Pancreas (tissue), 10 donors: ENCODE data around the gene CALHM6. TPM values are rescaled to one million over a fixed set of nuclear protein-coding genes. Genes with fewer than 3 reads are reported as not detected.
"Not testable (repeated sequence)": the region's sequence is repeated elsewhere in the genome, so short reads cannot be mapped to it uniquely, and the experiment has no call there.

Experiments
- ATAC-seq, 4 donors: fragments of 200-7000 bp; cut with Tn5 transposase; one replicate each; pipeline versions ENCODE4 v1.8.0 to v1.9.1; 2020; ENCODE audit warnings: mild to moderate bottlenecking in 4 of 4, moderate library complexity in 4 of 4
- DNase-seq, 6 donors: peaks; one replicate each; pipeline ENCODE4 v3.0.0-alpha.2; 2020
- FAIRE-seq: peaks from 2 replicates; lab custom pipeline; 2012; peaks lifted over from hg19 to GRCh38; lab: Jason Lieb, UNC
- H3K27ac ChIP-seq, 4 donors: fragments of 200-600 bp; sonication (generic); 1 replicate in 3 of 4; 2 replicates in 1 of 4; pipeline versions ENCODE4 v1.5.0 to v1.8.0; 2020
- H3K27me3 ChIP-seq, 4 donors: fragments of 200-600 bp; one replicate each; pipeline ENCODE4 v1.8.0; 2021
- H3K36me3 ChIP-seq, 3 donors: fragments of 200-600 bp; sonication (generic) in 1 of 3; one replicate each; pipeline versions ENCODE4 v1.5.0 to v1.8.0; 2020 to 2021
- H3K4me1 ChIP-seq, 3 donors: fragments of 200-600 bp; one replicate each; pipeline ENCODE4 v1.8.0; 2021
- H3K4me3 ChIP-seq, 4 donors: fragments of 200-600 bp; sonication (generic) in 2 of 4; one replicate each; pipeline versions ENCODE4 v1.5.0 to v1.8.0; 2020 to 2021
- H3K9me3 ChIP-seq, 4 donors: fragments of 200-600 bp; one replicate each; pipeline ENCODE4 v1.8.0; 2021
- WGBS, 2 donors: extraction: QIAGEN DNeasy Blood & Tissue Kit; methylation state at CpG; one replicate each; pipeline ENCODE4 v1.1.7; 2013; 5-methylcytosine and 5-hydroxymethylcytosine counted together
- intact Hi-C, 3 donors: fragments of 100-400 bp; cut with DNase I; formaldehyde crosslinking; loops; one replicate each; pipeline versions ENCODE4 v1.11.1 to v1.14.2; 2022
- polyA plus RNA-seq, 2 donors: library from polyadenylated mRNA; stranded (reverse); fragments of 200-250 nt; gene quantifications; one replicate each; pipeline ENCODE4 v1.2.3, GENCODE V29; 2013
- total RNA-seq, 6 donors: library from RNA; stranded (reverse); fragmentation: NEBNext Ultra II Directional in 4 of 6; extraction: Animal tissue kit (Norgen Biotek cat#: 25700) in 4 of 6; gene quantifications; one replicate each; pipeline versions ENCODE4 v1.2.1 to v1.2.4, GENCODE V29; 2021 to 2023
- TF ChIP-seq, protein P1 (sequence below), 4 donors: fragments of 200-600 bp; sonication (generic) in 3 of 4; IDR thresholded peaks; one replicate each; pipeline versions ENCODE4 v1.5.0 to v1.8.0; 2021; ENCODE audit warnings: antibody characterized with exemption in 4 of 4
- donor health status: healthy with polysubstance abuse.
- donor health status: DM: no; HTN: no; CAD: no; lungs with moderate emphysema.
- donor health status: DM: no; HTN: no; CAD: no.
- donor health status: control.
- donor health status: control.
- donor health status: Bipolar disorder and iron deficiency.
- donor health status: DM: yes; HTN: yes; CAD: no.
- donor health status: DM: no; HTN: no; CAD: no.
- donor health status: DM: no; HTN: no; CAD: no.
- donor health status: DM: yes; HTN: yes; CAD: no.

CALHM6 gene
- total and polyA plus RNA-seq, 8 donors = 0.44 to 4.2 (median 1.3) TPM; not detected in 1

DNA sequence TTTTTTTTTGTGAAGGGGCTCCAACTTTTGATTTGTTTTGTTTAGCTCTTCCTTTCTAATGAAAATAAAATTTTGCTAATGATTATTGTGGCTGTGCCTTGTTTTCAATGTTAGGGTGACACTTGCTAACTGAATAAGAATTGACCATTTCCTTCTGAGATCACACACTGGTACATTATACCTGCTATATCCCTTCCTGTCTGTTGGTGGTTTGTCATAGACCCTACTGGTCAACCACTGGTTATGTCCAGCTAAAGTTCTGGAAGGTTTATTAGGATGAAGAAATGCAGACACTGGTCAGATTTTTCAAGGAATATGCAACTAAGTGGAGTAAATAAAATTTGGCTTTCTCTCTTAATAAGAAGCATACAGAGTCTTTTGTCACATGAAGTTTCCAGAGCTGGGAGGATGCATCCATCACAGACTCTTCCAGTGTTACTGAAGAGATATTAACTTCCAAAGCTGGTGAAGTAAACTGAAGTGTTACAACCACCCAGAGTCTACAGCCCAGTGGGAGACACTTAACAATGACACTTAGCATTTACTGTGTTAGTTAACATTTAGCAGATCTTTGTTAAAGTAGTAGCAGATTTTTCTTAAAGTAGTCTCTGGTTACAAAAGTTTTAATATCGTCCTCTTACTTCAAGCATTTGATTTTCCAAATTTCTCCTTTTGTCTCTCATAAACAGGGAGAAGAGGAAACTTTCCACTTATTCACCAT is 30.6 kb downstream of the CALHM6 start:
- 69 to 86% methylated on average over 1 of the region's 1 CpG for WGBS, 2 donors
- intact Hi-C loops = no loop called here
- H3K36me3 ChIP-seq = no peaks in the 10 kb centered on the region
- H3K27ac ChIP-seq = no peak overlapping the region
- DNase-seq (no peak), ATAC-seq (no peak), FAIRE-seq (no peak)
- H3K27me3 ChIP-seq = no peaks in the 10 kb centered on the region
- TF ChIP-seq, protein P1, sequence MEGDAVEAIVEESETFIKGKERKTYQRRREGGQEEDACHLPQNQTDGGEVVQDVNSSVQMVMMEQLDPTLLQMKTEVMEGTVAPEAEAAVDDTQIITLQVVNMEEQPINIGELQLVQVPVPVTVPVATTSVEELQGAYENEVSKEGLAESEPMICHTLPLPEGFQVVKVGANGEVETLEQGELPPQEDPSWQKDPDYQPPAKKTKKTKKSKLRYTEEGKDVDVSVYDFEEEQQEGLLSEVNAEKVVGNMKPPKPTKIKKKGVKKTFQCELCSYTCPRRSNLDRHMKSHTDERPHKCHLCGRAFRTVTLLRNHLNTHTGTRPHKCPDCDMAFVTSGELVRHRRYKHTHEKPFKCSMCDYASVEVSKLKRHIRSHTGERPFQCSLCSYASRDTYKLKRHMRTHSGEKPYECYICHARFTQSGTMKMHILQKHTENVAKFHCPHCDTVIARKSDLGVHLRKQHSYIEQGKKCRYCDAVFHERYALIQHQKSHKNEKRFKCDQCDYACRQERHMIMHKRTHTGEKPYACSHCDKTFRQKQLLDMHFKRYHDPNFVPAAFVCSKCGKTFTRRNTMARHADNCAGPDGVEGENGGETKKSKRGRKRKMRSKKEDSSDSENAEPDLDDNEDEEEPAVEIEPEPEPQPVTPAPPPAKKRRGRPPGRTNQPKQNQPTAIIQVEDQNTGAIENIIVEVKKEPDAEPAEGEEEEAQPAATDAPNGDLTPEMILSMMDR (IDR thresholded peaks at IDR 0.05) = no peak
- no peak overlapping the region for H3K4me3 ChIP-seq
- no peaks in the 10 kb centered on the region for H3K9me3 ChIP-seq
- H3K4me1 ChIP-seq = no peaks in the 10 kb centered on the region

DNA sequence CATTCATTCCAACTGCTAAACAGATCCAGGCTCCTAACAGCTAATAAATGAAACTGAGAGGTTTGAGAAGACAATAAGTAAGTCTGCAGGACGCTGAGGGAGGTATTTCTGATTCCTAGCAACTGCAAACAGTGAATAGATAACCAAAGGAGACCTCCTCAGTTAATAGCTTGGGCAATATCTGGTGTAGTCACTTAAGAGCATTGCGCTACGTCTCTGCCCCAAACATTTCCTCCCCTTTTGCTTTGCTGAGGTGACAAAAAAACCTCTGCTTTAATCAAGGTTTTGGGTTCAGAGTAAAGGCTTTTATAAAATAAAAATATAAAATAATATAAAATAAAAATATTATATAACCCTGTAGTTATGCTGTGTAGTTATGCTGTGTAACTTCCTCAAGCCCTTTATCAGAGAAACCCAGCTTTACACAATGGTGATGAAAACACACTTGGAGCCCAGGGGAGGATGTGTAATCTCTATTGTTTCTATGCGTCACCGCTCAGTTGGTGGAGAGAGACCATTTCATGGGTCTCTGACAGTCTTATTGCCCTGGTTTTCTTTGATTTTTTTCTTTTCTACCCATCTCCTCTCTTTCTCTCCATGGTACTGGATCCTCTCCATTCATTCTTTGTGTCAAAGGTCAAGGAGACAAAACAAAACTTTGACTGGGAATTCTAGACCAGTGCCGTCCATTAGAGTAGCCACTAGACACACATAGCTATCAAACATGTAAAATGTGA is 31.3 kb downstream of the CALHM6 start:
- no peak for FAIRE-seq
- TF ChIP-seq, protein P1 (IDR thresholded peaks at IDR 0.05) = no peak

DNA sequence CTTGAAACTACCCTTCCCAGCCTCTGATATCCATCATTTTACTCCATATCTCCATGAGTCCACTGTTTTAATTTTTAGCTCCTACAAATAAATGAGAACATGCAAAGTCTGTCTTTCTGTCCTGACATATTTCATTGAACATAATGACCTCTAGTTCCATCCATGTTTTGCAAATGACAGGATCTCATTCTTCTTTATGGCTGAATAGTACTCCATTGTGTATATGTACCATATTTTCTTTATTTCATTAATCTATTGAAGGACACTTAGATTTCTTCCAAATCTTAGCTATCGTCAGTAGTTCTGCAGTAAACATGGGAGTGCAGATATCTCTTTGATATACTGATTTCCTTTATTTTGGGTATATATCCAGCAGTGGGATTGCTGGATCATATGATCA is 34.0 kb downstream of the CALHM6 start:
- H3K27me3 ChIP-seq, H3K9me3 ChIP-seq, intact Hi-C loops, DNase-seq, H3K4me3 ChIP-seq, H3K36me3 ChIP-seq, FAIRE-seq, ATAC-seq, H3K27ac ChIP-seq, H3K4me1 ChIP-seq: not testable (repeated sequence)
- WGBS, 2 donors = 84 to 96% methylated on average over 1 of the region's 1 CpG

More for the DNA sequence above, 31.3 kb downstream of the CALHM6 start:
- no peaks in the 10 kb centered on the region for H3K36me3 ChIP-seq
- H3K4me3 ChIP-seq = no peak overlapping the region
- H3K27me3 ChIP-seq = no peaks in the 10 kb centered on the region
- H3K9me3 ChIP-seq = no peaks in the 10 kb centered on the region
- intact Hi-C loops = no loop called here
- WGBS, 2 donors = 62 to 75% methylated on average over 6 of the region's 6 CpGs
- DNase-seq (no peak), ATAC-seq (no peak)
- H3K27ac ChIP-seq = no peak overlapping the region
- H3K4me1 ChIP-seq = no peaks in the 10 kb centered on the region

DNA sequence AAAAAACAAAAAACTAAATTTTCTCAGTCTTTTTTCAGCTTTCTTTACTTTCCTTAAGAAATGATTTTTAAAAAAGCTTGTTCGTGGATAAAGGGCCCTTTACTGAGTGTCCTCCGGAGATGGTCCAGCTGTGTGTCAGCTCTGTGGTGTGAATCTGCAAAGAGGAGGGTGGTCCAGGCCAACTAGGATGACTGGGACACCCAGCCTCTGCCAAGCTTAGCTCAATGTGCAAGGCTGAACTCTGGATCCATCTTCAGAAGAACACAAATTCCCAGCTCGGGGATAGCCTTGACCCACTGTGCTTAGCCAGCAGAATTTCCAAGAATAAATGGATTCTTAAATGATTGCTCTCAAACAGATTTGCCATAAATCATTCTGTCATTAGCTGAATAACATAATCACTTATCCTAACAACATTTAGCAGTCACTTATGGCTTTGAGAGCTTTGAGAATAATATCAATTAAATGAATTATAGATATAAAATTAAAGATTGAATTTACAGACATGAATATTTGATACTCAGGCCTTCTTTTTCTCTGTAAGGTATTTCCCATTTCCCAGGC is 36.0 kb downstream of the CALHM6 start:
- 64% methylated on average over 3 of the region's 3 CpGs for WGBS, 2 donors
- ATAC-seq (no peak), FAIRE-seq (no peak), DNase-seq (no peak)
- Histone ChIP-seq H3K36me3 (no peaks in the 10 kb centered on the region), H3K27me3 (no peaks in the 10 kb centered on the region), H3K9me3 (no peaks in the 10 kb centered on the region), H3K4me1 (no peaks in the 10 kb centered on the region), H3K27ac (no peak overlapping the region), H3K4me3 (no peak overlapping the region)
- intact Hi-C loops = no loop called here
- TF ChIP-seq, protein P1 (IDR thresholded peaks at IDR 0.05) = no peak

DNA sequence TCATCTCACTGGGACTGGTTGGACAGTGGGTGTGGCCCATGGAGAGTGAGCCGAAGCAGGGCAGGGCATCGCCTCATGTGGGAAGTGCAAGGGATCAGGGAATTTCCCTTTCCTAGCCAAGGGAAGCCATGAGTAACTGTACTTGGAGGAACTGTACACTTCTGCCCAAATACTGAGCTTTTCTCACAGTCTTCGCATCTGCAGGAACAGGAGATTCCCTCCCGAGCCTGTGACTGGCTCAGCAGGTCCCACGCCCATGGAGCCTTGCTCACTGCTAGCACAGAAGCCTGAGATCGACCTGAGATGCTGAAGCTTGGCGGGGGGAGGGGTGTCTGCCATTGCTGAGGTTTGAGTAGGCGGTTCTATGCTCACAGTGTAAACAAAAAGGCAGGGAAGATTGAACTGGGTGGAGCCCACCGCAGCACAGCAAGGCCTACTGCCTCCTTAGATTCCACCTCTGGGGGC is 39.8 kb downstream of the CALHM6 start:
- ATAC-seq = no peak
- Histone ChIP-seq H3K27me3 (no peaks in the 10 kb centered on the region), H3K4me1 (no peaks in the 10 kb centered on the region), H3K27ac (no peak overlapping the region), H3K36me3 (no peaks in the 10 kb centered on the region), H3K4me3 (no peak overlapping the region), H3K9me3 (no peaks in the 10 kb centered on the region)
- 66 to 70% methylated on average over 9 of the region's 9 CpGs for WGBS, 2 donors
- no peak for DNase-seq
- no peak for FAIRE-seq
- TF ChIP-seq, protein P1 (IDR thresholded peaks at IDR 0.05) = no peak
- intact Hi-C loops = no loop called here
